Measurements from ENCODE around the gene CFTR.
"Not testable (repeated sequence)": the region's sequence is repeated elsewhere in the genome, so short reads cannot be mapped to it uniquely, and the experiment has no call there.

CFTR gene

DNA sequence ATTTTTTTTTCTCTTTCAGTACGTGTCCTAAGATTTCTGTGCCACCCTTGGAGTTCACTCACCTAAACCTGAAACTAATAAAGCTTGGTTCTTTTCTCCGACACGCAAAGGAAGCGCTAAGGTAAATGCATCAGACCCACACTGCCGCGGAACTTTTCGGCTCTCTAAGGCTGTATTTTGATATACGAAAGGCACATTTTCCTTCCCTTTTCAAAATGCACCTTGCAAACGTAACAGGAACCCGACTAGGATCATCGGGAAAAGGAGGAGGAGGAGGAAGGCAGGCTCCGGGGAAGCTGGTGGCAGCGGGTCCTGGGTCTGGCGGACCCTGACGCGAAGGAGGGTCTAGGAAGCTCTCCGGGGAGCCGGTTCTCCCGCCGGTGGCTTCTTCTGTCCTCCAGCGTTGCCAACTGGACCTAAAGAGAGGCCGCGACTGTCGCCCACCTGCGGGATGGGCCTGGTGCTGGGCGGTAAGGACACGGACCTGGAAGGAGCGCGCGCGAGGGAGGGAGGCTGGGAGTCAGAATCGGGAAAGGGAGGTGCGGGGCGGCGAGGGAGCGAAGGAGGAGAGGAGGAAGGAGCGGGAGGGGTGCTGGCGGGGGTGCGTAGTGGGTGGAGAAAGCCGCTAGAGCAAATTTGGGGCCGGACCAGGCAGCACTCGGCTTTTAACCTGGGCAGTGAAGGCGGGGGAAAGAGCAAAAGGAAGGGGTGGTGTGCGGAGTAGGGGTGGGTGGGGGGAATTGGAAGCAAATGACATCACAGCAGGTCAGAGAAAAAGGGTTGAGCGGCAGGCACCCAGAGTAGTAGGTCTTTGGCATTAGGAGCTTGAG, at the start of gene CFTR:
Gene CFTR, plus strand, starts transcription at position 801 of the 830 bp plus-strand sequence. CDS start 70 bp downstream, outside the sequence.
- no peak for DNase-seq (ENCODE audit: low read depth in 2 of 2)

GRCh38 chr7:117435475-117436043, 44.3 kb upstream of the CFTR start:
- DNase-seq (ENCODE audit: low read depth in 2 of 2), result no peak

GRCh38 chr7:117444646-117445045, 35.2 kb upstream of the CFTR start:
- DNase-seq (ENCODE audit: low read depth in 2 of 2), result no peak

GRCh38 chr7:117445206-117445605, 34.6 kb upstream of the CFTR start:
- no peak for DNase-seq (ENCODE audit: low read depth in 2 of 2)

DNA sequence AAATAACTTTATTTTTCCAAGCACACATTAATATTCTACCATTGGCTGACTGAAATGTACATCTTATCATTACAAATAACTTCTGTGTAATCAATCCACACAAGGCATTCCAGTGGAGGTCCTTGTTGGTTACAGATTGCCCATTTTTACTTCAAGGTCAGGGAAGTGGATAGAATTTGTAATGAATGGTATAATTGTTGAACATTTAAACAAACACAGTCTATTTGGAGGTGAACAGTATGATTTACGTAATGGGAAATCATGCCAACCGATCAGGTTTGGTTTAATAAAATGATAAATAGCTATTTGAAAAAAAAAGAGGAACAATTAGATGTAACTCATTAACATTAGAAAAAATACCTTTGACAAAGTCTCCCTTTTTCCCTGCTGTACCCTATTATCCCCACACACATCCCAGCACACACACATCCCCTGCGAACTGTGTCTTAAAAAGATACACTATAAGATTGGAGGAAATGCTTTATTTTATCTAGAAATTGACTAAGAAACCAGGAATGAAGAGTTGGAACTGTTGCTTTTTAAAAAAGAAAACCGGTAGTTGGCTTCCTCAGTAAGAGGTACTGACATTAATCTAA, 33.5 kb upstream of the CFTR start:
- no peak for DNase-seq (ENCODE audit: low read depth in 2 of 2)

GRCh38 chr7:117448655-117449054, 31.2 kb upstream of the CFTR start:
- no peak for DNase-seq (ENCODE audit: low read depth in 2 of 2)

DNA sequence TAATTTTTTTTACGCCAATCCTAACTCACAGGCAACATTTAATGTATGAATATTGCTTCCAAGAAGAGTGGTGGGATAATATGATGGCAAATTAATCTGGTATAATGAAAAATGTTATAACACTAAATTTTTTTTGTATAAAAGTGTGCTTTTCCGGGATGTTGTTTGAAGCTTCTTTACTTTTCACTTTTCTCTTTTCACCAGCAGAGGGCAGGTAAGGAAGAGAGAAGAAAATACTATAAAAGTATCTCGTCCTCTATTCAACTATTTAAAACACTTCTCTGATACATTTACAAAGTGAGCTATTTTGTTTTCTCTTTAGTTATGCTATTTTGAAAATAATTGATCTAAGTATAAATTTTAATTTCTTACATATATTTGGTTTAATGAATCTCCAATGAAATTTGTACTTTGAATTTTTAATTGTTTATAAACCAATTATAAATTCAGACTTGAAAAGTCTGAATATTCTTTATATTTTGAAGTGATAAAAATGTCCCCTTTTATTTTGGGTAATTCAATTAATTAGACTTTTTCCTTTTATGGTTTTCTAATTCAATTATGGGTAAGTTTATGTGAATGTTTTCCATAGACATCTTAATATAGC, 20.7 kb upstream of the CFTR start:
- DNase-seq (ENCODE audit: low read depth in 2 of 2), result no peak

GRCh38 chr7:117459735-117460134, 20.1 kb upstream of the CFTR start:
- DNase-seq (ENCODE audit: low read depth in 2 of 2), result no peak

DNA sequence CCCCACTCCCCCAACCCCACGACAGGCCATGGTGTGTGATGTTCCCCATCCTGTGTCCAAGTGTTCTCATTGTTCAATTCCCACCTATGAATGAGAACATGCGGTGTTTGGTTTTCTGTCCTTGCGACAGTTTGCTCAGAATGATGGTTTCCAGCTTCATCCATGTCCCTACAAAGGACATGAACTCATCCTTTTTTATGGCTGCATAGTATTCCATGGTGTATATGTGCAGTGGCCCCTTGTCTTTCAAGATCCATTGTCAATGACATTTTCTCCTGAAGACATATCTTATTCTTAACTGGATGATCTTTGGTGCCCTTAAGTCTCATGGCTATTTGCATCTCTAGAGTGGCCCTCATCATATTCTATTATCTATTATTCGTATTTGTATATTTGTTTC, 19.0 kb upstream of the CFTR start:
- not testable (repeated sequence) for DNase-seq (ENCODE audit: low read depth in 2 of 2)

DNA sequence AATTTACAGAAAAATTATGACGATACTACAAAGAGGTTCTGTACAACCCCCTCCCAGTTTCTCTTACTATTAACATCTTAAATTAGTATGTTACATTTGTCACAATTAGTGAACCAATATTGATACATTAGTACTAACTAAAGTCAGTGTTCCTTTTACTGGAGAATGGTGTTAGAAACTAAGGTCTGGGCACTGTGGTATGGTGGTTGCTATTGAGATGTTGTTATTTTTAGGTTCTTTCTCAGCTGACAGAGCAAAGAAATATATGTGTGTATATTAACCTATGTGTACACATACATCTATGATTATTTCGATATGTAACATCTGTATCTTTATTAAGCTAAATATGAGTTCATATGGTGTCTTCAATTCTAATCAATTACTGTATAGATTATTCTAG, 11.7 kb upstream of the CFTR start:
- no peak for DNase-seq (ENCODE audit: low read depth in 2 of 2)

DNA sequence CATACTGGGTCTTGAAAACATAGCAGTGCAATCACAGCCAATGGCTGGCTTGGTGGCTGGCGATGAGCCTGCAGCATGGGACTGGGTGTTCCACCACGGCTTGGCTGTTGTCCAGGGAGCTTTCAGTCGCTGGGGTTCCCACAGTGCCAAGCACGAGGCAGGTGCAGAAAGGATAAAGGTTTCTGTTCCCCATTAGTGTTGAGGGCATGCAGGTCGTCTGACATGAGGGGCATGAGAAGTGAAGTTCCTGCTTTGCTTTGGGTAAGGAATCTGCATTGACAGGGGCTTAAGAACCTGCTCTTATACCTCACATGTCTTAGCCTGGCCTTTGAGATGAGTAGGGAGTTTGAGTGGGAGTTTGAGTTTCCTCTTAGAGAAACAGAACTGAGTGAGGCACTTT, 9.0 kb upstream of the CFTR start:
- DNase-seq (ENCODE audit: low read depth in 2 of 2), result no peak

- no peak for DNase-seq (ENCODE audit: low read depth in 2 of 2)
Measured at GRCh38 chr7:117472335-117472734, 7.5 kb upstream of the CFTR start.

- DNase-seq (ENCODE audit: low read depth in 2 of 2), result no peak
Measured at GRCh38 chr7:117476557-117477215, 3.1 kb upstream of the CFTR start.

DNA sequence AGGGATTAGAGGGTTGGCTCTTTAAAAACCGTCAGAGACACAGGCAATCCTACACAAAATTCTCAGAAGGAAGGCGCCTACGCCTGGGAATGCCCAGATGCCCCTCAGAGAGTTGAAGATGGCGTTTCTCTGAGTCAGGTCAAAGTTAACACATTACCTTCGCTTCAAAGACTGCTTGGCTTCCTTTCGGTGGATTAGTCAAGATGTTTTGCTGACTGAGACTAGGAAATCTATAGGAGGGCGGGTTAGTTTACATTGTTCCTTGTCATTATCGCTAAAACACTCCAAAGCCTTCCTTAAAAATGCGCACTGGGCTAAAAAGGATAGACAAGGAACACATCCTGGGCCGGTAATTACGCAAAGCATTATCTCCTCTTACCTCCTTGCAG, 995 bp upstream of the CFTR start:
- no peak for DNase-seq (ENCODE audit: low read depth in 2 of 2)

- DNase-seq (ENCODE audit: low read depth in 2 of 2), result no peak
Measured at GRCh38 chr7:117480055-117480362, 184 bp downstream of the CFTR start.

GRCh38 chr7:117480978-117481377, 1.2 kb downstream of the CFTR start:
- no peak for DNase-seq (ENCODE audit: low read depth in 2 of 2)

- no peak for DNase-seq (ENCODE audit: low read depth in 2 of 2)
Measured at GRCh38 chr7:117485118-117485620, 5.3 kb downstream of the CFTR start.

- no peak for DNase-seq (ENCODE audit: low read depth in 2 of 2)
Measured at GRCh38 chr7:117489016-117489415, 9.2 kb downstream of the CFTR start.

- no peak for DNase-seq (ENCODE audit: low read depth in 2 of 2)
Measured at GRCh38 chr7:117489430-117489829, 9.6 kb downstream of the CFTR start.

GRCh38 chr7:117489911-117490310, 10.1 kb downstream of the CFTR start:
- DNase-seq (ENCODE audit: low read depth in 2 of 2), result no peak

GRCh38 chr7:117492649-117493048, 12.8 kb downstream of the CFTR start:
- no peak for DNase-seq (ENCODE audit: low read depth in 2 of 2)

DNA sequence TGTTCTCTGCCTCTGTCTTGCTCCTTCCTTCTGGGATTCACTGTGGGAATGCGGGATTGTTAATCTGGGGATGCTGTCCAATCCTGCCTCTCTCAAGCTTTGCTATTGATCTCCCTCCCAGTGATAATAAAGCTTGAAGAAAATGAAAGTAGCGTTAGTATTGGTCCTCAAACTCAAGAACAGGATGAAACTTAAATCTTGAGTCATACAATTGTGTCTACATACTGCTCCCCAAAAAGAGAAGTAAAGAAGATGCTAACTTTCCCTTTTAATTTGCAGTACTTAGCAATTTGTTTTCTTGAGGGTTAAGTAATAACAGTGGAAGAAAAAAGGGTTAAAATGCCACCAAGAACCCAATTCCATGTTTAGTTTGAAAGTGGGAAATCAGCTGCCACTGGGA, 13.6 kb downstream of the CFTR start:
- no peak for DNase-seq (ENCODE audit: low read depth in 2 of 2)

Data from activated CD8-positive, alpha-beta memory T cell treated with anti-CD3 and anti-CD28 coated beads for 4 hours (primary cell).